Skeletal muscle satellite cell (primary cell): ENCODE data around the gene U2AF1L4.

ENCODE experiments used
- H3K27me3 ChIP-seq: 2 replicates; pipeline ENCODE4 v1.7.0; 2013; ENCODE audit warnings: low read length; ENCODE audit not compliant: control insufficient read depth, insufficient read depth
- H3K36me3 ChIP-seq: 2 replicates; pipeline ENCODE4 v1.7.0; 2013; ENCODE audit warnings: mild to moderate bottlenecking, control low read depth, low read length; ENCODE audit not compliant: insufficient read depth
- H3K4me1 ChIP-seq: 2 replicates; pipeline ENCODE4 v1.7.0; 2013; ENCODE audit warnings: low read length; ENCODE audit not compliant: control insufficient read depth, insufficient read depth
- H3K4me2 ChIP-seq: 2 replicates; pipeline ENCODE4 v1.7.0; 2013; ENCODE audit warnings: mild to moderate bottlenecking, low read length
- H3K4me3 ChIP-seq: 2 replicates; pipeline ENCODE4 v1.7.0; 2013; ENCODE audit warnings: low read length
- H3K9ac ChIP-seq: 2 replicates; pipeline ENCODE4 v1.7.0; 2013; ENCODE audit warnings: mild to moderate bottlenecking, low read depth, low read length, moderate library complexity
- H3K9me3 ChIP-seq: replicated peaks from 2 replicates; pipeline ENCODE4 v1.7.0; 2013; ENCODE audit warnings: mild to moderate bottlenecking, control low read depth, low read length

The U2AF1L4 gene

GRCh38 chr19:35753634-35754369 lies 8.6 kb upstream of the U2AF1L4 start:
- Histone ChIP-seq H3K27me3 (no peaks in the 10 kb centered on the region), H3K9ac (no peak overlapping the region), H3K4me3 (no peak overlapping the region), H3K4me1 (peaks cover 33% of the 10 kb centered on the region), H3K36me3 (peaks cover 24% of the 10 kb centered on the region), H3K9me3 (no peaks in the 10 kb centered on the region), H3K4me2 (no peak overlapping the region)

GRCh38 chr19:35752746-35753350 lies 7.6 kb upstream of the U2AF1L4 start:
- H3K27me3 ChIP-seq = no peaks in the 10 kb centered on the region
- no peak overlapping the region for H3K4me2 ChIP-seq
- H3K4me3 ChIP-seq = no peak overlapping the region
- peaks cover 24% of the 10 kb centered on the region for H3K36me3 ChIP-seq
- H3K4me1 ChIP-seq = peaks cover 33% of the 10 kb centered on the region
- H3K9ac ChIP-seq = no peak overlapping the region
- H3K9me3 ChIP-seq = no peaks in the 10 kb centered on the region

- Histone ChIP-seq H3K4me1 (peaks cover 30% of the 10 kb centered on the region), H3K36me3 (peaks cover 24% of the 10 kb centered on the region), H3K4me2 (no peak overlapping the region), H3K9ac (no peak overlapping the region), H3K9me3 (no peaks in the 10 kb centered on the region), H3K27me3 (no peaks in the 10 kb centered on the region), H3K4me3 (no peak overlapping the region)
These were observed 6.9 kb upstream of the U2AF1L4 start for GRCh38 chr19:35751839-35752745.

- H3K4me1 ChIP-seq = peaks cover 18% of the 10 kb centered on the region
These were observed 4.9 kb upstream of the U2AF1L4 start for GRCh38 chr19:35750167-35750566.

GRCh38 chr19:35748106-35749020 lies 3.1 kb upstream of the U2AF1L4 start, which contains the start of gene LIN37:
LIN37 (plus strand) TSS chr19:35748576; CDS start chr19:35748725, 149 bp downstream.
- peak within 1 kb of the TSS; percentile 92 for H3K9ac ChIP-seq
- peak within 1 kb of the TSS; percentile 82 for H3K4me2 ChIP-seq
- peak within 1 kb of the TSS; percentile 89 for H3K4me3 ChIP-seq
- peaks cover 13% of the 10 kb centered on the region for H3K36me3 ChIP-seq
- H3K27me3 ChIP-seq = no peaks in the 10 kb centered on the region
- H3K9me3 ChIP-seq = no peaks in the 10 kb centered on the region
- peaks cover 22% of the 10 kb centered on the region for H3K4me1 ChIP-seq

More at GRCh38 chr19:35750167-35750566, 4.9 kb upstream of the U2AF1L4 start:
- Histone ChIP-seq H3K4me2 (peak overlapping the region; percentile 16), H3K9ac (no peak overlapping the region), H3K4me3 (no peak overlapping the region), H3K36me3 (peaks cover 24% of the 10 kb centered on the region), H3K9me3 (no peaks in the 10 kb centered on the region), H3K27me3 (no peaks in the 10 kb centered on the region)

GRCh38 chr19:35746531-35746930 lies 1.3 kb upstream of the U2AF1L4 start:
- H3K4me3 ChIP-seq = peak overlapping the region; percentile 85
- H3K36me3 ChIP-seq = peaks cover 4% of the 10 kb centered on the region
- H3K9me3 ChIP-seq = no peaks in the 10 kb centered on the region
- H3K4me2 ChIP-seq = peak overlapping the region; percentile 88
- H3K9ac ChIP-seq = peak overlapping the region; percentile 89
- no peaks in the 10 kb centered on the region for H3K27me3 ChIP-seq
- peaks cover 22% of the 10 kb centered on the region for H3K4me1 ChIP-seq

- H3K4me2 ChIP-seq = peak overlapping the region; percentile 88
- H3K9ac ChIP-seq = peak overlapping the region; percentile 89
- peak overlapping the region; percentile 85 for H3K4me3 ChIP-seq
- no peaks in the 10 kb centered on the region for H3K9me3 ChIP-seq
- no peaks in the 10 kb centered on the region for H3K27me3 ChIP-seq
- peaks cover 4% of the 10 kb centered on the region for H3K36me3 ChIP-seq
- peaks cover 22% of the 10 kb centered on the region for H3K4me1 ChIP-seq
These were observed 857 bp upstream of the U2AF1L4 start for GRCh38 chr19:35746087-35746462.

GRCh38 chr19:35744430-35745327 lies 539 bp downstream of the U2AF1L4 start:
- Histone ChIP-seq H3K4me2 (peak overlapping the region; percentile 95), H3K27me3 (no peaks in the 10 kb centered on the region), H3K9me3 (no peaks in the 10 kb centered on the region), H3K9ac (peak overlapping the region; percentile 89), H3K36me3 (peaks cover 4% of the 10 kb centered on the region), H3K4me1 (peaks cover 26% of the 10 kb centered on the region), H3K4me3 (peak overlapping the region; percentile 76)

- H3K9me3 ChIP-seq = no peaks in the 10 kb centered on the region
- H3K4me2 ChIP-seq = peak overlapping the region; percentile 95
- no peaks in the 10 kb centered on the region for H3K27me3 ChIP-seq
- H3K36me3 ChIP-seq = peaks cover 9% of the 10 kb centered on the region
- peak overlapping the region; percentile 76 for H3K4me3 ChIP-seq
- H3K4me1 ChIP-seq = peaks cover 22% of the 10 kb centered on the region
- H3K9ac ChIP-seq = no peak overlapping the region
These were observed 1.4 kb downstream of the U2AF1L4 start for GRCh38 chr19:35743640-35744429.
